Caco-2 (cell line): Measurements from ENCODE around the gene PAK5. TPM values are rescaled to one million over a fixed set of nuclear protein-coding genes. Genes with fewer than 3 reads are reported as not detected.

Source experiments
- BruUV-seq: library from RNA; stranded (reverse); fragments of 400-500 nt; replicated peaks from 2 replicates; lab custom pipeline; 2021; lab: Mats Ljungman, UMichigan
- CTCF ChIA-PET: fragments of 300-600 bp; sonication (Branson Sonifier 250); formaldehyde crosslinking; loops from one replicate; lab custom pipeline; 2022; ENCODE audit warnings: antibody characterized with exemption; lab: Charles Lee
- POLR2A ChIA-PET: fragments of 300-600 bp; sonication (Branson Sonifier 250); formaldehyde crosslinking; loops from one replicate; lab custom pipeline; 2022; ENCODE audit warnings: antibody characterized with exemption; lab: Charles Lee
- DNase-seq, 2 experiments: peaks; one replicate each; pipeline versions ENCODE4 v3.0.0 to v3.0.0-alpha.2; 2020 to 2022
- H3K27me3 ChIP-seq: replicated peaks from 2 replicates; pipeline ENCODE4 v1.6.0; 2011; ENCODE audit warnings: low read length; ENCODE audit not compliant: control insufficient read depth, insufficient read depth
- H3K36me3 ChIP-seq: 2 replicates; pipeline ENCODE4 v1.5.1; 2011; ENCODE audit warnings: low read length; ENCODE audit not compliant: control insufficient read depth, insufficient read depth
- H3K4me1 ChIP-seq: fragments of 250-450 bp; sonication (Bioruptor Pico); 2 replicates; pipeline ENCODE4 v1.5.1; 2020; ENCODE audit warnings: mild to moderate bottlenecking
- H3K4me3 ChIP-seq: 2 replicates; pipeline ENCODE4 v1.5.1; 2011; ENCODE audit warnings: low read depth, mild to moderate bottlenecking, control low read depth, low read length
- H3K9me3 ChIP-seq: fragments of 250-450 bp; sonication (Bioruptor Pico); 2 replicates; pipeline ENCODE4 v1.5.1; 2020; ENCODE audit warnings: mild to moderate bottlenecking, moderate library complexity
- H3K27ac Mint-ChIP-seq: one replicate; pipeline ENCODE4 v1.8.0; 2022; ENCODE audit warnings: mixed read lengths; ENCODE audit not compliant: unreplicated experiment
- H3K27me3 Mint-ChIP-seq: one replicate; pipeline ENCODE4 v1.8.0; 2022; ENCODE audit warnings: mixed read lengths; ENCODE audit not compliant: insufficient read depth, unreplicated experiment
- H3K36me3 Mint-ChIP-seq: one replicate; pipeline ENCODE4 v1.8.0; 2022; ENCODE audit warnings: mild to moderate bottlenecking, mixed read lengths; ENCODE audit not compliant: insufficient read depth, unreplicated experiment
- H3K4me1 Mint-ChIP-seq: one replicate; pipeline ENCODE4 v1.8.0; 2022; ENCODE audit warnings: low read depth, mixed read lengths; ENCODE audit not compliant: unreplicated experiment
- H3K4me3 Mint-ChIP-seq: one replicate; pipeline ENCODE4 v1.8.0; 2022; ENCODE audit warnings: mild to moderate bottlenecking, moderate library complexity, mixed read lengths; ENCODE audit not compliant: unreplicated experiment
- H3K9me3 Mint-ChIP-seq: one replicate; pipeline ENCODE4 v1.8.0; 2022; ENCODE audit warnings: mixed read lengths; ENCODE audit not compliant: unreplicated experiment
- CTCF ChIP-seq, 2 experiments: fragments of 200-600 bp in 1 of 2; IDR thresholded peaks; 1 replicate in 1 of 2; 2 replicates in 1 of 2; pipeline versions ENCODE4 v1.5.1 to v1.8.0; 2011 to 2022; ENCODE audit warnings: antibody characterized with exemption in 1 of 2, control low read depth in 1 of 2, inconsistent platforms in 1 of 2, low read depth in 1 of 2, low read length in 1 of 2, mild to moderate bottlenecking in 1 of 2, moderate library complexity in 1 of 2; ENCODE audit not compliant: insufficient read depth in 1 of 2, severe bottlenecking in 1 of 2, unreplicated experiment in 1 of 2
- intact Hi-C: fragments of 100-400 bp; cut with micrococcal nuclease; formaldehyde crosslinking; loops from one replicate; pipeline ENCODE4 v1.10.0; 2022; ENCODE audit not compliant: unreplicated experiment
- total RNA-seq: library from RNA; stranded (reverse); gene quantifications from 2 replicates; pipeline ENCODE4 v1.2.3, GENCODE V29; 2022

Gene PAK5
- total RNA-seq, 1 experiment from 2014 or later = not detected

GRCh38 chr20:9831032-9831431 lies 7.8 kb downstream of the PAK5 start:
- no TSS peak for BruUV-seq
- Histone ChIP-seq H3K27me3 (no peaks in the 10 kb centered on the region), H3K36me3 (no peaks in the 10 kb centered on the region), H3K4me1 (no peaks in the 10 kb centered on the region), H3K4me3 (no peak overlapping the region), H3K9me3 (no peaks in the 10 kb centered on the region)
- no peak for DNase-seq
- Mint-ChIP-seq H3K4me1 (no peaks in the 10 kb centered on the region), H3K4me3 (no peak overlapping the region), H3K9me3 (no peaks in the 10 kb centered on the region), H3K27me3 (peaks cover 7% of the 10 kb centered on the region), H3K27ac (no peak overlapping the region), H3K36me3 (no peaks in the 10 kb centered on the region)
- no peak for TF ChIP-seq CTCF (IDR thresholded peaks at IDR 0.05; ENCODE audit: insufficient read depth in 1 of 2, low read depth in 1 of 2, low read length in 1 of 2, severe bottlenecking in 1 of 2, unreplicated experiment in 1 of 2)
- ChIA-PET CTCF (no interaction called here), POLR2A (no interaction called here)
- intact Hi-C loops = no loop called here

GRCh38 chr20:9829835-9830234 lies 9.0 kb downstream of the PAK5 start:
- no peaks in the 10 kb centered on the region for H3K9me3 ChIP-seq

GRCh38 chr20:9817654-9818053 lies 21.2 kb downstream of the PAK5 start:
- POLR2A ChIA-PET = no interaction called here
- DNase-seq = no peak
- no TSS peak for BruUV-seq
- Histone ChIP-seq H3K36me3 (no peaks in the 10 kb centered on the region), H3K27me3 (no peaks in the 10 kb centered on the region), H3K9me3 (no peaks in the 10 kb centered on the region), H3K4me1 (no peaks in the 10 kb centered on the region), H3K4me3 (no peak overlapping the region)
- intact Hi-C loops = loop anchor here (10.0 kb wide), 1 partner anchor 203 kb away; no protein-coding TSS in a partner anchor
- Mint-ChIP-seq H3K4me3 (no peak overlapping the region), H3K36me3 (no peaks in the 10 kb centered on the region), H3K27ac (no peak overlapping the region), H3K27me3 (peaks cover 7% of the 10 kb centered on the region), H3K9me3 (no peaks in the 10 kb centered on the region), H3K4me1 (no peaks in the 10 kb centered on the region)
- TF ChIP-seq CTCF (IDR thresholded peaks at IDR 0.05; ENCODE audit: insufficient read depth in 1 of 2, low read depth in 1 of 2, low read length in 1 of 2, severe bottlenecking in 1 of 2, unreplicated experiment in 1 of 2) = no peak
- CTCF ChIA-PET = no interaction called here

More at GRCh38 chr20:9829835-9830234, 9.0 kb downstream of the PAK5 start:
- no peaks in the 10 kb centered on the region for H3K9me3 Mint-ChIP-seq
- DNase-seq = no peak
- ChIA-PET CTCF (no interaction called here), POLR2A (no interaction called here)
- H3K4me3 ChIP-seq = no peak overlapping the region
- H3K4me1 ChIP-seq = no peaks in the 10 kb centered on the region
- no peak for TF ChIP-seq CTCF (IDR thresholded peaks at IDR 0.05; ENCODE audit: insufficient read depth in 1 of 2, low read depth in 1 of 2, low read length in 1 of 2, severe bottlenecking in 1 of 2, unreplicated experiment in 1 of 2)
- no peak overlapping the region for H3K4me3 Mint-ChIP-seq
- intact Hi-C loops = no loop called here
- BruUV-seq = no TSS peak
- no peaks in the 10 kb centered on the region for H3K27me3 ChIP-seq
- no peak overlapping the region for H3K27ac Mint-ChIP-seq
- H3K27me3 Mint-ChIP-seq = peaks cover 4% of the 10 kb centered on the region
- H3K4me1 Mint-ChIP-seq = no peaks in the 10 kb centered on the region
- no peaks in the 10 kb centered on the region for H3K36me3 Mint-ChIP-seq
- H3K36me3 ChIP-seq = no peaks in the 10 kb centered on the region
